ENCODE data around the gene MAT2B. TPM values are rescaled to one million over a fixed set of nuclear protein-coding genes. Genes with fewer than 3 reads are reported as not detected.

The MAT2B gene
- total and polyA plus RNA-seq, 9 of the 15 experiments (the other 6 are each of a cell fraction or from before 2014, with no cell fraction given): 32.0 to 57.7 (median 43.6) TPM

- TF ChIP-seq RFX5 (IDR thresholded peaks at IDR 0.05; ENCODE audit: low read depth, low read length): no peak
These were observed 27.0 kb downstream of the MAT2B start (continued) for GRCh38 chr5:163532171-163533084.

GRCh38 chr5:163533223-163533622 is 27.8 kb downstream of the MAT2B start:
- Histone ChIP-seq H3K27ac (ENCODE audit: extremely low read depth, low read depth, low read length) (no peak overlapping the region), H3K27me3 (ENCODE audit: control insufficient read depth in 2 of 2, insufficient read depth in 2 of 2, low read length in 2 of 2) (no peaks in the 10 kb centered on the region), H3K9me1 (ENCODE audit: control insufficient read depth, insufficient read depth, low read length) (no peaks in the 10 kb centered on the region), H3K4me3 (no peak overlapping the region), H3K36me3 (ENCODE audit: control insufficient read depth, insufficient read depth, low read length) (no peaks in the 10 kb centered on the region), H3K9me3 (replicated peaks; ENCODE audit: control insufficient read depth, insufficient read depth, low read depth, low read length) (no peaks in the 10 kb centered on the region), H3K4me2 (ENCODE audit: insufficient read depth, low read length) (no peak overlapping the region), H2AFZ (ENCODE audit: low read depth, low read length) (no peak overlapping the region), H4K20me1 (replicated peaks; ENCODE audit: control insufficient read depth, insufficient read depth, low read length) (no peaks in the 10 kb centered on the region), H3K9ac (ENCODE audit: insufficient read depth in 1 of 2, low read depth in 2 of 2, low read length in 2 of 2) (no peak overlapping the region), H3K4me1 (replicated peaks in 1 of 2; ENCODE audit: control insufficient read depth in 2 of 2, insufficient read depth in 2 of 2, low read length in 2 of 2) (no peaks in the 10 kb centered on the region), H3K79me2 (ENCODE audit: control insufficient read depth, insufficient read depth, low read length) (no peaks in the 10 kb centered on the region)
- no peak for DNase-seq (ENCODE audit: extremely low read depth in 1 of 4, low spot score in 3 of 4)
- FAIRE-seq: no peak
- WGBS (ENCODE audit: insufficient coverage, low coverage, missing lambda C conversion rate): 5% methylated on average over 2 of the region's 2 CpGs
- TF ChIP-seq ZNF175 (CRISPR knock-in tag; IDR thresholded peaks at IDR 0.05; ENCODE audit: low read depth) (no peak), TEAD4 (IDR thresholded peaks at IDR 0.05; ENCODE audit: low read length) (no peak), TEAD4 (CRISPR knock-in tag; IDR thresholded peaks at IDR 0.05; ENCODE audit: borderline replicate concordance) (no peak), ZNF395 (CRISPR knock-in tag; IDR thresholded peaks at IDR 0.05) (no peak), KDM2B (CRISPR knock-in tag; IDR thresholded peaks at IDR 0.05) (no peak), NR1H2 (CRISPR knock-in tag; IDR thresholded peaks at IDR 0.05) (no peak)
- TF ChIP-seq, protein P1, sequence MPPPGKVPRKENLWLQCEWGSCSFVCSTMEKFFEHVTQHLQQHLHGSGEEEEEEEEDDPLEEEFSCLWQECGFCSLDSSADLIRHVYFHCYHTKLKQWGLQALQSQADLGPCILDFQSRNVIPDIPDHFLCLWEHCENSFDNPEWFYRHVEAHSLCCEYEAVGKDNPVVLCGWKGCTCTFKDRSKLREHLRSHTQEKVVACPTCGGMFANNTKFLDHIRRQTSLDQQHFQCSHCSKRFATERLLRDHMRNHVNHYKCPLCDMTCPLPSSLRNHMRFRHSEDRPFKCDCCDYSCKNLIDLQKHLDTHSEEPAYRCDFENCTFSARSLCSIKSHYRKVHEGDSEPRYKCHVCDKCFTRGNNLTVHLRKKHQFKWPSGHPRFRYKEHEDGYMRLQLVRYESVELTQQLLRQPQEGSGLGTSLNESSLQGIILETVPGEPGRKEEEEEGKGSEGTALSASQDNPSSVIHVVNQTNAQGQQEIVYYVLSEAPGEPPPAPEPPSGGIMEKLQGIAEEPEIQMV (tag; conservative IDR thresholded peaks at IDR 0.05; ENCODE audit: low read depth): no peak
- TF ChIP-seq, protein P2, sequence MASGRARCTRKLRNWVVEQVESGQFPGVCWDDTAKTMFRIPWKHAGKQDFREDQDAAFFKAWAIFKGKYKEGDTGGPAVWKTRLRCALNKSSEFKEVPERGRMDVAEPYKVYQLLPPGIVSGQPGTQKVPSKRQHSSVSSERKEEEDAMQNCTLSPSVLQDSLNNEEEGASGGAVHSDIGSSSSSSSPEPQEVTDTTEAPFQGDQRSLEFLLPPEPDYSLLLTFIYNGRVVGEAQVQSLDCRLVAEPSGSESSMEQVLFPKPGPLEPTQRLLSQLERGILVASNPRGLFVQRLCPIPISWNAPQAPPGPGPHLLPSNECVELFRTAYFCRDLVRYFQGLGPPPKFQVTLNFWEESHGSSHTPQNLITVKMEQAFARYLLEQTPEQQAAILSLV (tag; IDR thresholded peaks at IDR 0.05): no peak
- TF ChIP-seq, protein P3, sequence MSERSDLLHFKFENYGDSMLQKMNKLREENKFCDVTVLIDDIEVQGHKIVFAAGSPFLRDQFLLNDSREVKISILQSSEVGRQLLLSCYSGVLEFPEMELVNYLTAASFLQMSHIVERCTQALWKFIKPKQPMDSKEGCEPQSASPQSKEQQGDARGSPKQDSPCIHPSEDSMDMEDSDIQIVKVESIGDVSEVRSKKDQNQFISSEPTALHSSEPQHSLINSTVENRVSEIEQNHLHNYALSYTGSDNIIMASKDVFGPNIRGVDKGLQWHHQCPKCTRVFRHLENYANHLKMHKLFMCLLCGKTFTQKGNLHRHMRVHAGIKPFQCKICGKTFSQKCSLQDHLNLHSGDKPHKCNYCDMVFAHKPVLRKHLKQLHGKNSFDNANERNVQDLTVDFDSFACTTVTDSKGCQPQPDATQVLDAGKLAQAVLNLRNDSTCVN (CRISPR knock-in tag; IDR thresholded peaks at IDR 0.05): no peak
- POLR2A ChIA-PET: interaction anchor here (0.8 kb wide), 1 partner anchor 73 kb away, joined by 3 read pairs; the partner anchor contains the start of genes HMMR and NUDCD2
- CTCF ChIA-PET (ENCODE audit: low intra/inter-chr PET ratio): no interaction called here
- no TSS peak for BruUV-seq (replicated peaks)
- intact Hi-C loops (cut with micrococcal nuclease) (no loop called here), in situ Hi-C loops (cut with MboI) (no loop called here)
- no peak for ATAC-seq

Measured in K562 (cell line).